ENCODE data around the gene SNAPC3.

- TF ChIP-seq EZH2 (IDR thresholded peaks at IDR 0.05; ENCODE audit: insufficient read depth, poor library complexity, severe bottlenecking): no peak
- no peak for TF ChIP-seq EZH2phosphoT487 (IDR thresholded peaks at IDR 0.05; ENCODE audit: insufficient read depth, low read depth)
Observed at GRCh38 chr9:15509931-15510788, 87.5 kb downstream of the SNAPC3 start.

Data from GM23248 (cell line).